HepG2 (cell line): ENCODE measurements around the gene CEACAM16. TPM values are rescaled to one million over a fixed set of nuclear protein-coding genes. Genes with fewer than 3 reads are reported as not detected.

Experiments
- AGO2 ChIP-seq: fragments of 200-400 bp; formaldehyde crosslinking; optimal IDR thresholded peaks from 2 replicates; pipeline ENCODE3; 2017; ENCODE audit warnings: mild to moderate bottlenecking, low read depth, low read length, moderate library complexity
- HOXA3 ChIP-seq: sonication (generic); formaldehyde crosslinking; IDR thresholded peaks from 2 replicates; pipeline ENCODE4 v1.5.0; 2020; ENCODE audit warnings: missing genetic modification reagents
- JUND ChIP-seq: sonication (generic); formaldehyde crosslinking; IDR thresholded peaks from 2 replicates; pipeline ENCODE4 v1.8.0; 2022; ENCODE audit warnings: mild to moderate bottlenecking, missing genetic modification reagents
- MYNN ChIP-seq: sonication (generic); formaldehyde crosslinking; IDR thresholded peaks from 2 replicates; pipeline ENCODE4 v1.4.0; 2020; ENCODE audit warnings: mild to moderate bottlenecking, low read depth, missing genetic modification reagents
- NCOA2 ChIP-seq: sonication (generic); formaldehyde crosslinking; IDR thresholded peaks from 2 replicates; pipeline ENCODE4 v1.8.0; 2022; ENCODE audit warnings: inconsistent platforms
- POLR2AphosphoS2 ChIP-seq: IDR thresholded peaks from 2 replicates; pipeline ENCODE4 v1.6.1; 2011; ENCODE audit warnings: low read depth, low read length, improper control_type of control experiment
- SNAPC4 ChIP-seq: sonication (generic); formaldehyde crosslinking; IDR thresholded peaks from 2 replicates; pipeline ENCODE4 v1.4.0; 2020; ENCODE audit warnings: mild to moderate bottlenecking, missing genetic modification reagents
- TBL1XR1 ChIP-seq: fragments of 150-350 bp; IDR thresholded peaks from 2 replicates; pipeline ENCODE4 v1.6.1; 2014; ENCODE audit warnings: borderline replicate concordance, low read length; ENCODE audit not compliant: partially characterized antibody
- THAP7 ChIP-seq: sonication (generic); formaldehyde crosslinking; IDR thresholded peaks from 2 replicates; pipeline ENCODE4 v1.8.1; 2023; ENCODE audit warnings: mild to moderate bottlenecking, missing genetic modification reagents
- THAP9 ChIP-seq: sonication (generic); formaldehyde crosslinking; IDR thresholded peaks from 2 replicates; pipeline ENCODE4; 2020; ENCODE audit warnings: missing genetic modification reagents, mild to moderate bottlenecking, borderline replicate concordance
- ZBTB20 ChIP-seq: sonication (generic); formaldehyde crosslinking; IDR thresholded peaks from 2 replicates; pipeline ENCODE4 v1.8.1; 2023; ENCODE audit warnings: missing genetic modification reagents, low read depth, mild to moderate bottlenecking, borderline replicate concordance
- ZC3H4 ChIP-seq: sonication (generic); formaldehyde crosslinking; IDR thresholded peaks from 2 replicates; pipeline ENCODE4 v1.4.0; 2020; ENCODE audit warnings: missing genetic modification reagents, borderline replicate concordance
- ZMAT3 ChIP-seq: sonication (generic); formaldehyde crosslinking; conservative IDR thresholded peaks from 2 replicates; pipeline ENCODE4 v1.7.0; 2021; ENCODE audit warnings: missing genetic modification reagents
- ZNF737 ChIP-seq: sonication (generic); formaldehyde crosslinking; IDR thresholded peaks from 2 replicates; pipeline ENCODE4 v1.5.0; 2020; ENCODE audit warnings: missing genetic modification reagents, mild to moderate bottlenecking, borderline replicate concordance
- ZNF770 ChIP-seq: sonication (generic); formaldehyde crosslinking; IDR thresholded peaks from 2 replicates; pipeline ENCODE4 v1.5.0; 2020; ENCODE audit warnings: mild to moderate bottlenecking, missing genetic modification reagents
- polyA plus RNA-seq, 8 experiments: library from polyadenylated mRNA; depleted of rRNA in 3 of 8; stranded (reverse) in 7 of 8; unstranded in 1 of 8; fragments of >200 nt; fragmentation: Illumina TruSeq in 4 of 8; extraction: Trizol in 4 of 8; gene quantifications; 2 replicates each; pipeline versions ENCODE4 v1.2.1 to v1.2.3, GENCODE V29; 2011 to 2016; ENCODE audit warnings: low read depth in 4 of 8, missing spikeins in 1 of 8, mixed read lengths in 1 of 8; ENCODE audit not compliant: insufficient read depth in 1 of 8
- total RNA-seq, 5 experiments: library from RNA; depleted of rRNA; stranded (reverse); fragments of >200 nt; fragmentation: Illumina TruSeq; extraction: Trizol; gene quantifications; 2 replicates each; pipeline ENCODE4 v1.2.3, GENCODE V29; 2016; ENCODE audit warnings: low read depth in 1 of 5
- TF ChIP-seq, protein P1 (sequence below): sonication (generic); formaldehyde crosslinking; IDR thresholded peaks from 2 replicates; pipeline ENCODE4 v1.4.0; 2020; ENCODE audit warnings: missing genetic modification reagents

The CEACAM16 gene
- total and polyA plus RNA-seq, 2 of the 13 experiments (the other 11 are each of a cell fraction or from before 2014, with no cell fraction given) = not detected

- TF ChIP-seq ZMAT3 (CRISPR knock-in tag) (no peak), ZBTB20 (no peak), ZNF737 (CRISPR knock-in tag) (no peak), ZNF770 (CRISPR knock-in tag) (peak; percentile 41; the same call in 1 of the 2 replicates), TBL1XR1 (no peak), NCOA2 (CRISPR knock-in tag) (no peak), SNAPC4 (no peak), THAP7 (CRISPR knock-in tag) (no peak), ZC3H4 (CRISPR knock-in tag) (no peak), JUND (CRISPR knock-in tag) (no peak), POLR2AphosphoS2 (no peak), AGO2 (no peak), THAP9 (peak; percentile 63; the same call in 1 of the 2 replicates), MYNN (CRISPR knock-in tag) (no peak), HOXA3 (CRISPR knock-in tag) (peak; percentile 26; the same call in 1 of the 2 replicates)
- TF ChIP-seq, protein P1, sequence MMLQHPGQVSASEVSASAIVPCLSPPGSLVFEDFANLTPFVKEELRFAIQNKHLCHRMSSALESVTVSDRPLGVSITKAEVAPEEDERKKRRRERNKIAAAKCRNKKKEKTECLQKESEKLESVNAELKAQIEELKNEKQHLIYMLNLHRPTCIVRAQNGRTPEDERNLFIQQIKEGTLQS (CRISPR knock-in tag) = no peak
Measured at GRCh38 chr19:44689290-44690130, 9.4 kb upstream of the CEACAM16 start (continued).
